ENCODE measurements around the gene SAMD4A. TPM values are rescaled to one million over a fixed set of nuclear protein-coding genes. Genes with fewer than 3 reads are reported as not detected.

The SAMD4A gene
- total RNA-seq, 6 experiments from 2014 or later = 33.8 to 53.7 (median 41.0) TPM

- Mint-ChIP-seq H3K27ac (no peak overlapping the region), H3K4me1 (ENCODE audit: low read depth) (peaks cover 46% of the 10 kb centered on the region), H3K27me3 (ENCODE audit: insufficient read depth) (no peaks in the 10 kb centered on the region), H3K9me3 (no peaks in the 10 kb centered on the region), H3K36me3 (ENCODE audit: low read depth) (peaks cover 28% of the 10 kb centered on the region), H3K4me3 (no peak overlapping the region)
- no peak for DNase-seq
- no peak for TF ChIP-seq CTCF (IDR thresholded peaks at IDR 0.05)
Observed at GRCh38 chr14:54699735-54700134, 132.8 kb downstream of the SAMD4A start.

GRCh38 chr14:54700717-54701116 is 133.8 kb downstream of the SAMD4A start:
- Mint-ChIP-seq H3K27me3 (ENCODE audit: insufficient read depth) (no peaks in the 10 kb centered on the region), H3K4me3 (no peak overlapping the region), H3K27ac (no peak overlapping the region), H3K4me1 (ENCODE audit: low read depth) (peaks cover 47% of the 10 kb centered on the region), H3K36me3 (ENCODE audit: low read depth) (peaks cover 23% of the 10 kb centered on the region), H3K9me3 (no peaks in the 10 kb centered on the region)
- no peak for TF ChIP-seq CTCF (IDR thresholded peaks at IDR 0.05)
- no peak for DNase-seq

GRCh38 chr14:54702014-54702491 is 135.1 kb downstream of the SAMD4A start:
- Mint-ChIP-seq H3K4me1 (ENCODE audit: low read depth) (peaks cover 40% of the 10 kb centered on the region), H3K27ac (no peak overlapping the region), H3K27me3 (ENCODE audit: insufficient read depth) (no peaks in the 10 kb centered on the region), H3K4me3 (no peak overlapping the region), H3K9me3 (no peaks in the 10 kb centered on the region), H3K36me3 (ENCODE audit: low read depth) (peaks cover 25% of the 10 kb centered on the region)
- no peak for TF ChIP-seq CTCF (IDR thresholded peaks at IDR 0.05)
- no peak for DNase-seq

- H3K27ac Mint-ChIP-seq = no peak overlapping the region
- TF ChIP-seq CTCF (IDR thresholded peaks at IDR 0.05) = no peak
- no peaks in the 10 kb centered on the region for H3K27me3 Mint-ChIP-seq (ENCODE audit: insufficient read depth)
- H3K4me3 Mint-ChIP-seq = no peak overlapping the region
- H3K9me3 Mint-ChIP-seq = no peaks in the 10 kb centered on the region
- H3K36me3 Mint-ChIP-seq (ENCODE audit: low read depth) = peaks cover 21% of the 10 kb centered on the region
- peaks cover 36% of the 10 kb centered on the region for H3K4me1 Mint-ChIP-seq (ENCODE audit: low read depth)
- no peak for DNase-seq
Observed at GRCh38 chr14:54702492-54702891, 135.6 kb downstream of the SAMD4A start.

- no peak overlapping the region for H3K4me3 Mint-ChIP-seq
- H3K27ac Mint-ChIP-seq = no peak overlapping the region
- DNase-seq = no peak
- no peak for TF ChIP-seq CTCF (IDR thresholded peaks at IDR 0.05)
- H3K4me1 Mint-ChIP-seq (ENCODE audit: low read depth) = peaks cover 30% of the 10 kb centered on the region
- peaks cover 17% of the 10 kb centered on the region for H3K36me3 Mint-ChIP-seq (ENCODE audit: low read depth)
- no peaks in the 10 kb centered on the region for H3K9me3 Mint-ChIP-seq
- no peaks in the 10 kb centered on the region for H3K27me3 Mint-ChIP-seq (ENCODE audit: insufficient read depth)
Observed at GRCh38 chr14:54703082-54703481, 136.2 kb downstream of the SAMD4A start.

- no peaks in the 10 kb centered on the region for H3K27me3 Mint-ChIP-seq (ENCODE audit: insufficient read depth)
- no peak overlapping the region for H3K4me3 Mint-ChIP-seq
- no peaks in the 10 kb centered on the region for H3K9me3 Mint-ChIP-seq
- no peak overlapping the region for H3K27ac Mint-ChIP-seq
- H3K4me1 Mint-ChIP-seq (ENCODE audit: low read depth) = peaks cover 26% of the 10 kb centered on the region
- no peak for DNase-seq
- H3K36me3 Mint-ChIP-seq (ENCODE audit: low read depth) = peaks cover 17% of the 10 kb centered on the region
- TF ChIP-seq CTCF (IDR thresholded peaks at IDR 0.05) = no peak
Observed at GRCh38 chr14:54703724-54704123, 136.8 kb downstream of the SAMD4A start.
